A549 (cell line): ENCODE data around the gene SLC3A2. TPM values are rescaled to one million over a fixed set of nuclear protein-coding genes. Genes with fewer than 3 reads are reported as not detected.
A peak's percentile ranks its signal among the peaks of the same experiment; 100 is the strongest.

ENCODE experiments used
- ATAC-seq, 2 experiments: fragments of 200-7000 bp in 1 of 2; fragments of >200 bp in 1 of 2; cut with Nextera tagmentation in 1 of 2; cut with Tn5 transposase in 1 of 2; 3 replicates each; pipeline versions ENCODE4 v1.8.0 to v1.9.1; 2018 to 2020; ENCODE audit warnings: mild to moderate bottlenecking in 1 of 2, moderate library complexity in 1 of 2
- CTCF ChIA-PET: fragments of 300-600 bp; sonication (Branson Sonifier 250); formaldehyde crosslinking; extraction: SDS; loops from one replicate; lab custom pipeline; 2021; ENCODE audit warnings: antibody characterized with exemption, inconsistent platforms; lab: Yijun Ruan, JAX
- POLR2A ChIA-PET: fragments of 350-600 bp; formaldehyde crosslinking; extraction: SDS; loops from one replicate; lab custom pipeline; 2021; ENCODE audit warnings: antibody characterized with exemption, inconsistent platforms; lab: Yijun Ruan, JAX
- DNase-seq, 2 experiments: peaks; one replicate each; pipeline versions ENCODE4 v3.0.0 to v3.0.0-alpha.2; 2011 to 2016; ENCODE audit warnings: low read depth in 1 of 2, low spot score in 1 of 2
- FAIRE-seq: peaks from 2 replicates; lab custom pipeline; 2011; peaks lifted over from hg19 to GRCh38; lab: Jason Lieb, UNC
- H3K27ac ChIP-seq, 2 experiments: fragments of >200 bp; sonication (Bioruptor Twin); formaldehyde crosslinking; 3 replicates each; pipeline ENCODE4 v1.5.1; 2016 to 2017
- H3K4me1 ChIP-seq: fragments of >200 bp; sonication (Bioruptor Twin); formaldehyde crosslinking; 3 replicates; pipeline ENCODE4 v1.6.1; 2016
- H3K4me2 ChIP-seq: fragments of >200 bp; sonication (Bioruptor Twin); formaldehyde crosslinking; 3 replicates; pipeline ENCODE4 v1.6.1; 2016
- H3K4me3 ChIP-seq: fragments of >200 bp; sonication (Bioruptor Twin); formaldehyde crosslinking; 3 replicates; pipeline ENCODE4 v1.5.1; 2016
- H3K9me3 ChIP-seq: fragments of >200 bp; sonication (Bioruptor Twin); formaldehyde crosslinking; 3 replicates; pipeline ENCODE4 v1.6.1; 2016
- BHLHE40 ChIP-seq: IDR thresholded peaks from 2 replicates; pipeline ENCODE4 v1.6.1; 2012; ENCODE audit warnings: low read depth, low read length, inconsistent platforms
- CBX2 ChIP-seq: fragments of 200-600 bp; sonication (generic); IDR thresholded peaks from 2 replicates; pipeline ENCODE4 v1.6.1; 2016; ENCODE audit warnings: low read depth, mild to moderate bottlenecking, borderline replicate concordance
- CBX8 ChIP-seq: fragments of 200-600 bp; sonication (generic); IDR thresholded peaks from 2 replicates; pipeline ENCODE4 v1.6.1; 2016
- CHD4 ChIP-seq: fragments of 200-600 bp; sonication (generic); IDR thresholded peaks from 2 replicates; pipeline ENCODE4 v1.6.1; 2016; ENCODE audit warnings: antibody characterized with exemption, mild to moderate bottlenecking, borderline replicate concordance
- ESRRA ChIP-seq: fragments of 150-350 bp; IDR thresholded peaks from 2 replicates; pipeline ENCODE4 v1.6.1; 2014; ENCODE audit warnings: mild to moderate bottlenecking, low read length, borderline replicate concordance
- FOSB ChIP-seq: fragments of 250-450 bp; sonication (Bioruptor Pico); IDR thresholded peaks from 2 replicates; pipeline ENCODE4 v1.5.0; 2020; ENCODE audit warnings: mild to moderate bottlenecking, moderate library complexity
- FOSL2 ChIP-seq, 2 experiments: fragments of 450-650 bp in 1 of 2; fragments of >200 bp in 1 of 2; sonication (Bioruptor Twin) in 1 of 2; formaldehyde crosslinking; IDR thresholded peaks; 2 replicates each; pipeline versions ENCODE4 v1.5.0 to v1.6.1; 2016 to 2020; ENCODE audit warnings: mild to moderate bottlenecking in 1 of 2, moderate library complexity in 1 of 2
- FOXS1 ChIP-seq: fragments of 250-450 bp; sonication (Bioruptor Pico); IDR thresholded peaks from 2 replicates; pipeline ENCODE4 v1.5.0; 2020; ENCODE audit warnings: mild to moderate bottlenecking, moderate library complexity
- HDAC2 ChIP-seq: fragments of 200-600 bp; sonication (generic); IDR thresholded peaks from 2 replicates; pipeline ENCODE4 v1.6.1; 2016
- HOXA7 ChIP-seq: fragments of 250-450 bp; sonication (Bioruptor Pico); IDR thresholded peaks from 2 replicates; pipeline ENCODE4 v1.5.0; 2020; ENCODE audit warnings: mild to moderate bottlenecking, moderate library complexity
- HOXB5 ChIP-seq: fragments of 250-450 bp; sonication (Bioruptor Pico); IDR thresholded peaks from 2 replicates; pipeline ENCODE4 v1.5.0; 2020; ENCODE audit warnings: mild to moderate bottlenecking, moderate library complexity
- JUN ChIP-seq, 2 experiments: fragments of >200 bp; sonication (Bioruptor Twin); formaldehyde crosslinking; IDR thresholded peaks; 2 replicates in 1 of 2; 3 replicates in 1 of 2; pipeline ENCODE4 v1.6.1; 2016 to 2017
- JUNB ChIP-seq: fragments of >200 bp; sonication (Bioruptor Twin); formaldehyde crosslinking; IDR thresholded peaks from 2 replicates; pipeline ENCODE4 v1.6.1; 2016
- KDM1A ChIP-seq: fragments of 200-600 bp; sonication (generic); IDR thresholded peaks from 2 replicates; pipeline ENCODE4 v1.6.1; 2016; ENCODE audit warnings: low read depth, mild to moderate bottlenecking
- MAFK ChIP-seq: fragments of 450-650 bp; IDR thresholded peaks from 2 replicates; pipeline ENCODE4 v1.6.1; 2014; ENCODE audit not compliant: partially characterized antibody
- MYC ChIP-seq: IDR thresholded peaks from 2 replicates; pipeline ENCODE4 v1.6.1; 2012; ENCODE audit warnings: mild to moderate bottlenecking, inconsistent platforms, low read length, improper control_type of control experiment, borderline replicate concordance
- NPAS2 ChIP-seq: fragments of 250-450 bp; sonication (Bioruptor Pico); IDR thresholded peaks from 2 replicates; pipeline ENCODE4 v1.8.0; 2022; ENCODE audit warnings: mild to moderate bottlenecking, moderate library complexity, borderline replicate concordance
- NR3C1 ChIP-seq: fragments of >200 bp; sonication (Bioruptor Twin); formaldehyde crosslinking; IDR thresholded peaks from 3 replicates; pipeline ENCODE4 v1.6.1; 2017
- PHF8 ChIP-seq: fragments of 200-600 bp; sonication (generic); IDR thresholded peaks from 2 replicates; pipeline ENCODE4 v1.6.1; 2016; ENCODE audit warnings: low read depth, mild to moderate bottlenecking, antibody characterized with exemption, moderate library complexity, borderline replicate concordance
- POLR2A ChIP-seq: IDR thresholded peaks from 2 replicates; pipeline ENCODE4 v1.6.1; 2012; ENCODE audit warnings: mild to moderate bottlenecking, low read length
- POLR2AphosphoS2 ChIP-seq: conservative IDR thresholded peaks from 2 replicates; pipeline ENCODE4 v1.6.1; 2012; ENCODE audit warnings: low read length, improper control_type of control experiment, inconsistent platforms
- RAD21 ChIP-seq, 2 experiments: fragments of >200 bp in 1 of 2; sonication (Bioruptor Twin) in 1 of 2; formaldehyde crosslinking in 1 of 2; IDR thresholded peaks in 1 of 2; conservative IDR thresholded peaks in 1 of 2; 2 replicates in 1 of 2; 3 replicates in 1 of 2; pipeline ENCODE4 v1.6.1; 2012 to 2018; ENCODE audit warnings: inconsistent platforms in 1 of 2
- RCOR1 ChIP-seq: fragments of 150-350 bp; IDR thresholded peaks from 2 replicates; pipeline ENCODE4 v1.6.1; 2014; ENCODE audit warnings: antibody characterized with exemption, low read length, low read depth
- SMC3 ChIP-seq: fragments of >200 bp; sonication (Bioruptor Twin); formaldehyde crosslinking; IDR thresholded peaks from 3 replicates; pipeline ENCODE4 v1.6.1; 2018; ENCODE audit warnings: inconsistent platforms
- ZFP36 ChIP-seq: fragments of 450-650 bp; IDR thresholded peaks from 2 replicates; pipeline ENCODE4 v1.6.1; 2014; ENCODE audit warnings: borderline replicate concordance; ENCODE audit not compliant: partially characterized antibody
- ZNF302 ChIP-seq: fragments of 250-450 bp; sonication (Bioruptor Pico); IDR thresholded peaks from 2 replicates; pipeline ENCODE4 v1.9.0; 2021; ENCODE audit warnings: inconsistent platforms, mild to moderate bottlenecking, moderate library complexity
- ZSCAN20 ChIP-seq: fragments of 250-450 bp; sonication (Bioruptor Pico); IDR thresholded peaks from 2 replicates; pipeline ENCODE4 v1.8.0; 2022; ENCODE audit warnings: mild to moderate bottlenecking, moderate library complexity
- WGBS: methylation state at CpG from one replicate; pipeline ENCODE4 v1.1.6; 2017; ENCODE audit errors: missing lambda C conversion rate; 5-methylcytosine and 5-hydroxymethylcytosine counted together
- polyA plus RNA-seq, 4 experiments: library from polyadenylated mRNA; depleted of rRNA in 3 of 4; stranded (reverse); fragments of >200 nt; fragmentation: RNase III in 1 of 4; extraction: RNeasy Plus Mini Kit Qiagen cat#74134 plus additional on column Dnase treatment in 1 of 4; gene quantifications; 2 replicates in 3 of 4; 3 replicates in 1 of 4; pipeline ENCODE4 v1.2.3, GENCODE V29; 2011 to 2017
- TF ChIP-seq, protein P1 (sequence below): fragments of >200 bp; sonication (Bioruptor Twin); formaldehyde crosslinking; IDR thresholded peaks from 2 replicates; pipeline ENCODE4 v1.6.1; 2016
- TF ChIP-seq, protein P2 (sequence below): fragments of 250-450 bp; sonication (Bioruptor Pico); IDR thresholded peaks from 2 replicates; pipeline ENCODE4 v1.5.0; 2020; ENCODE audit warnings: low read depth, mild to moderate bottlenecking, moderate library complexity
- TF ChIP-seq, protein P3 (sequence below): fragments of >200 bp; sonication (Bioruptor Twin); formaldehyde crosslinking; IDR thresholded peaks from 3 replicates; pipeline ENCODE4 v1.6.1; 2016

Gene SLC3A2
- polyA plus RNA-seq, 2 of the 4 experiments (the other 2 are of a cell fraction) = 1,007 to 1,064 TPM

DNA sequence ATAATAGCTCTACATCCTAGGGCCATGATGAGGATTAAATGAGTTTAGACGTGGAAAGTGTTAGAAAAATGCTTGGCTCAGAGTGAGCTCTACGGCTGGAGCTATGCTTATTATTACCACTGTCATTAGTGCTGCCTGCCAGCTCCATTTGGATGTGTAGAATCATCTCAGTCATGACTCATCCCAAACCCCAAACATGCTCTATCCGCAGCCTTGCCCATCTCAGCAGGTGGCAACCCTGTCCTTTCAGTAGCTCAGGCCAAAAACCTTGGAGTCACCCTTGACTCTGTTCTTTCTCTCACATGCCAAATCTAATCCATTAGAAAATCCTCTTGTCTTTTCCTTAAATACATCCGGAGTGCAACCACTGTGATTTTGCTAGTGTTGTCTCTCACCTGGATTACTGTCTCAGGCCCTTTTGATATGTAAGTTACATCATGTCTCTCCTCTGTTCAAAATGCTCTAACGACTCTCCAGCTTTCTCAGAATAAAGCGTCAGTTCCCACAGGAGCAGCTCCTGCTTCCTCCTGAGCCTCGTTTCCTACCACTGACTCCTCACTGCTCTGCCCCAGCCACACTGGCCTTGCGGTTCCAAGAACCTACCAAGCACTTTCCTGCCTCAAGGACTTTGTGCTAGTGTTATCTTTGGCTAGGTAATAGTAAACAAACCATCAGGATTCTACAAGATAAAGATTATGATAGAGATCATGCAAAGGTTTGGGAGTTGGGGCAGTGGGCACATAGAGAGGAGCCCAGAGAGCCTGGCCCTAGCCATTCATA is 51.0 kb downstream of the SLC3A2 start:
- POLR2A ChIA-PET = no interaction called here

DNA sequence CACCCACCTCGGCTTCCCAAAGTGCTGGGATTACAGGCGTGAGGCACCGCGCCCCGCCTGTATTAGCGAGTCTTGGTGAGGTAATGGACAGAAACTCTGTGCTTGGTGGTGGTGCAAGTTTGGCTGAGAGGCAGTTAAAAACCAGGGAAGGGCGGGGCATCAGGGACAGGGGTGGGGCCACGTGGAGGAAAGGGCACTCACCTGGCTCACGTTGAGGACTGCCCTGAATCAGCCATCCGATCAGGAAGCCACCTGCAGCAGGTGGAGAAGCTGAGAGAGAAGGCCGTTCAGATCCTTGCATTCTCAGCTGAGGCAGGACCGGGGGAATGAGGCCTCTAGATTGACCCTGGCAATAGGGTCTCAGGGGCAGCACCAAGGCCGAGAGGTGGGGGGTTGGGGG is 52.6 kb downstream of the SLC3A2 start:
- WGBS = 75% methylated on average over 12 of the region's 13 CpGs
- FAIRE-seq = no peak
- CTCF ChIA-PET = interaction anchor here (1.1 kb wide), 1 partner anchor 27 kb away, joined by 4 read pairs; no protein-coding TSS in a partner anchor

More for the DNA sequence above, 51.0 kb downstream of the SLC3A2 start:
- 34% methylated on average over 8 of the region's 8 CpGs for WGBS
- Histone ChIP-seq H3K9me3 (no peaks in the 10 kb centered on the region), H3K27ac (no peak overlapping the region), H3K4me2 (no peak overlapping the region), H3K4me3 (no peak overlapping the region), H3K4me1 (peaks cover 9% of the 10 kb centered on the region; the same call in 1 of the 3 replicates)
- DNase-seq (no peak), FAIRE-seq (no peak)
- CTCF ChIA-PET = interaction anchor here (1.0 to 3.3 kb wide), 6 partner anchors 9 to 103 kb away, joined by 4 to 18 read pairs (median 6); no protein-coding TSS in a partner anchor
- TF ChIP-seq RAD21 (conservative IDR thresholded peaks at IDR 0.05 in 1 of 2, IDR thresholded peaks at IDR 0.05 in 1 of 2) (no peak), FOSL2 (IDR thresholded peaks at IDR 0.05) (no peak), FOSL2 (CRISPR knock-in tag; IDR thresholded peaks at IDR 0.05) (peak; percentile 41)
- TF ChIP-seq, all 56 proteins: peak for 1
- no peak for ATAC-seq

DNA sequence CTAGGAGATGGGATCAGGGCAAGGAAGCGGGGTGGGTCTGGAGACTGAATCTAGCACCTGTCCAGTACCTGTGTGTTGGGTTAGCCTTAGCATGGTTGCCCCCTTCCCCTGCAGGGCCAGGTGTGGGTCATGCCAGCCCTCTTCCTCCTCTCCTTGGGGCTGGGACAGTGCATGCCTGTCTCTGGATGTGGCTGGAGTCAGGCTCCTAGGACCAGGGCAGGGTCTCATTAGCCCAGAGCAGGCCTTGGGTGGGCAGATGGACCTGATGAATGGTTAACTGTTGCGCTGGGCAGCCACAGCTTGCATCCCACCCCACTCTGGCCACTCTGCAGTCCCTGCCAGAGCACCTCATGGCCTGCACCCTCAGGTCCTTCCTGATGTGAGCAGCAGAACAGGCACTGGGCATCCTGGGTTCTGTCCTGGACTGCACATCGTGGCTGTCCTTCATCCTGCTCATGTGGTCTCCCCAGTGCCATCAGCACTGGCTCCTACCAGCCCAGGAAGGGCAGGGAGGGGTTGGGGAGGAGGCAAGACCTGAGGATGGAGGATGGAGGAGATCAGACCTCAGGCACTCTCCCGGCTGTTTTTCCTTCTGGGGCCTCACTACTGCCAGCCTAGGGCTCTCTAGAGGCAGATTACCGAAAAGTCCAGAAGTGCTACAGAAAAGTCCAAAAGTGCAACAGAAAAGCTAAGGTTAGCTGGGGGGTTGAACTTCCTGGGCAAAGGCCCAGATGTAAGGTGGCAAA is 53.2 kb downstream of the SLC3A2 start:
- POLR2A ChIA-PET = no interaction called here
- FAIRE-seq (no peak), DNase-seq (no peak), ATAC-seq (no peak)
- no peak overlapping the region for H3K4me2 ChIP-seq
- H3K4me1 ChIP-seq = peaks cover 9% of the 10 kb centered on the region; the same call in 1 of the 3 replicates
- TF ChIP-seq CBX8 (no peak), JUNB (no peak), NR3C1 (no peak), RAD21 (conservative IDR thresholded peaks at IDR 0.05 in 1 of 2, IDR thresholded peaks at IDR 0.05 in 1 of 2) (no peak), CBX2 (no peak), ZFP36 (no peak), ZNF302 (no peak), JUN (IDR thresholded peaks at IDR 0.05) (no peak), SMC3 (no peak), MYC (no peak), HDAC2 (no peak), HOXB5 (CRISPR knock-in tag) (no peak), FOXS1 (no peak)
- TF ChIP-seq, protein P1, sequence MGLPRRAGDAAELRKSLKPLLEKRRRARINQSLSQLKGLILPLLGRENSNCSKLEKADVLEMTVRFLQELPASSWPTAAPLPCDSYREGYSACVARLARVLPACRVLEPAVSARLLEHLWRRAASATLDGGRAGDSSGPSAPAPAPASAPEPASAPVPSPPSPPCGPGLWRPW = no peak
- TF ChIP-seq, protein P2, sequence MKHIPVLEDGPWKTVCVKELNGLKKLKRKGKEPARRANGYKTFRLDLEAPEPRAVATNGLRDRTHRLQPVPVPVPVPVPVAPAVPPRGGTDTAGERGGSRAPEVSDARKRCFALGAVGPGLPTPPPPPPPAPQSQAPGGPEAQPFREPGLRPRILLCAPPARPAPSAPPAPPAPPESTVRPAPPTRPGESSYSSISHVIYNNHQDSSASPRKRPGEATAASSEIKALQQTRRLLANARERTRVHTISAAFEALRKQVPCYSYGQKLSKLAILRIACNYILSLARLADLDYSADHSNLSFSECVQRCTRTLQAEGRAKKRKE (CRISPR knock-in tag) = no peak
- no peak overlapping the region for H3K27ac ChIP-seq
- H3K4me3 ChIP-seq = no peak overlapping the region
- CTCF ChIA-PET = interaction anchor here (1.1 kb wide), 1 partner anchor 28 kb away, joined by 4 read pairs; no protein-coding TSS in a partner anchor
- 80% methylated on average over 5 of the region's 5 CpGs for WGBS
- H3K9me3 ChIP-seq = no peaks in the 10 kb centered on the region

More for the DNA sequence above, 52.6 kb downstream of the SLC3A2 start:
- H3K9me3 ChIP-seq = no peaks in the 10 kb centered on the region
- no peak for ATAC-seq
- DNase-seq = no peak
- TF ChIP-seq BHLHE40 (no peak), RAD21 (conservative IDR thresholded peaks at IDR 0.05 in 1 of 2, IDR thresholded peaks at IDR 0.05 in 1 of 2) (no peak), KDM1A (no peak), FOXS1 (no peak), ESRRA (no peak), FOSL2 (IDR thresholded peaks at IDR 0.05) (no peak), FOSL2 (CRISPR knock-in tag; IDR thresholded peaks at IDR 0.05) (no peak), NPAS2 (CRISPR knock-in tag) (no peak), HOXA7 (no peak), FOSB (CRISPR knock-in tag) (no peak), ZSCAN20 (CRISPR knock-in tag) (no peak), HDAC2 (no peak), PHF8 (no peak), MAFK (no peak), POLR2AphosphoS2 (no peak), POLR2A (no peak), RCOR1 (no peak), CHD4 (no peak)
- TF ChIP-seq, protein P2 (CRISPR knock-in tag) = no peak
- TF ChIP-seq, protein P3, sequence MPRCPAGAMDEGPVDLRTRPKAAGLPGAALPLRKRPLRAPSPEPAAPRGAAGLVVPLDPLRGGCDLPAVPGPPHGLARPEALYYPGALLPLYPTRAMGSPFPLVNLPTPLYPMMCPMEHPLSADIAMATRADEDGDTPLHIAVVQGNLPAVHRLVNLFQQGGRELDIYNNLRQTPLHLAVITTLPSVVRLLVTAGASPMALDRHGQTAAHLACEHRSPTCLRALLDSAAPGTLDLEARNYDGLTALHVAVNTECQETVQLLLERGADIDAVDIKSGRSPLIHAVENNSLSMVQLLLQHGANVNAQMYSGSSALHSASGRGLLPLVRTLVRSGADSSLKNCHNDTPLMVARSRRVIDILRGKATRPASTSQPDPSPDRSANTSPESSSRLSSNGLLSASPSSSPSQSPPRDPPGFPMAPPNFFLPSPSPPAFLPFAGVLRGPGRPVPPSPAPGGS = no peak
- TF ChIP-seq, all 56 proteins: peak for 0
- POLR2A ChIA-PET = interaction anchor here (0.6 kb wide), 1 partner anchor 9 kb away, joined by 6 read pairs; no protein-coding TSS in a partner anchor
- Histone ChIP-seq H3K4me1 (peaks cover 9% of the 10 kb centered on the region; the same call in 1 of the 3 replicates), H3K4me2 (no peak overlapping the region), H3K4me3 (no peak overlapping the region), H3K27ac (no peak overlapping the region)
